ENCODE data around the gene MAK. TPM values are rescaled to one million over a fixed set of nuclear protein-coding genes. Genes with fewer than 3 reads are reported as not detected.

The MAK gene
- total RNA-seq, 2 experiments from 2014 or later, result 0.47 to 0.73 TPM

DNA sequence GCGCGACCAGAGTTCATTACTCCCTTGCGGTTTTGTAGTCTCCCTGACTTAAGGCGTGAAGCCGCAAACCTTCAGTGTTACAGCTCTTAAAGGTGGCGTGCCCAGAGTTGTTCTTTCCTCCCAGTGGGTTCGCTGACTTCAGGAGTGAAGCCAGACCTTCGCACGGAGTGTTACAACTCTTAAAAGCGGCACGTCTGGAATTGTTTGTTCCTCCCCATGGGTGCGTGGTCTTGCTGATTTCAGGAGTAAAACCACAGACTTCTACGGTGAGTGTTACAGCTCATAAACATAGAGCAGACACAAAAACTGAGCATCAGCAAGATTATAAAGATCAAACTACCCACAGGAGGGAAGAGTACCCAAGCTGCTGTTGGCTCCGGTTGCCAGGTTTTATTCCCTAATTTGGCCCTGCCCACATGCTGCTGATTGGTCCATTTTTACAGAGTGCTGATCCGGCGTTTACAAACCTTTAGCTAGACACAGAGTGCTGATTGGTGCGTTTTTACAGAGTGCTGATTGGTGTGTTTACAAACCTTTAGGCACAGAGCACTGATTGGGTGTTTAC, 105.1 kb downstream of the MAK start:
- Histone ChIP-seq H3K4me1 (ENCODE audit: insufficient read depth, low read length) (no peaks in the 10 kb centered on the region), H3K27ac (ENCODE audit: low read depth in 1 of 2, low read length in 2 of 2) (no peak overlapping the region), H3K27me3 (ENCODE audit: control insufficient read depth in 1 of 2, insufficient read depth in 2 of 2, low read length in 2 of 2) (no peaks in the 10 kb centered on the region), H3K36me3 (ENCODE audit: insufficient read depth, low read length) (peaks cover 18% of the 10 kb centered on the region), H3K4me3 (ENCODE audit: low read length) (no peak overlapping the region), H3K9me3 (ENCODE audit: control insufficient read depth in 1 of 2, insufficient read depth in 1 of 2, low read length in 2 of 2) (no peaks in the 10 kb centered on the region)
- intact Hi-C loops (cut with DNase I, micrococcal nuclease), result no loop called here
- H3K4me3 Mint-ChIP-seq, result no peak overlapping the region
- POLR2A ChIA-PET, result interaction anchor here (1.6 kb wide), 1 partner anchor 11 kb away, joined by 4 read pairs; no protein-coding TSS in a partner anchor
- CTCF ChIA-PET, result no interaction called here
- no peaks in the 10 kb centered on the region for H3K27me3 Mint-ChIP-seq
- no peaks in the 10 kb centered on the region for H3K9me3 Mint-ChIP-seq
- peaks cover 3% of the 10 kb centered on the region for H3K4me1 Mint-ChIP-seq (ENCODE audit: low read depth)
- DNase-seq (peak in 2 of 14 experiments; percentile 47 to 62), ATAC-seq (ENCODE audit: poor library complexity) (no peak)
- no peak overlapping the region for H3K27ac Mint-ChIP-seq
- peaks cover 41% of the 10 kb centered on the region for H3K36me3 Mint-ChIP-seq (ENCODE audit: low read depth)
- TF ChIP-seq, protein P1, sequence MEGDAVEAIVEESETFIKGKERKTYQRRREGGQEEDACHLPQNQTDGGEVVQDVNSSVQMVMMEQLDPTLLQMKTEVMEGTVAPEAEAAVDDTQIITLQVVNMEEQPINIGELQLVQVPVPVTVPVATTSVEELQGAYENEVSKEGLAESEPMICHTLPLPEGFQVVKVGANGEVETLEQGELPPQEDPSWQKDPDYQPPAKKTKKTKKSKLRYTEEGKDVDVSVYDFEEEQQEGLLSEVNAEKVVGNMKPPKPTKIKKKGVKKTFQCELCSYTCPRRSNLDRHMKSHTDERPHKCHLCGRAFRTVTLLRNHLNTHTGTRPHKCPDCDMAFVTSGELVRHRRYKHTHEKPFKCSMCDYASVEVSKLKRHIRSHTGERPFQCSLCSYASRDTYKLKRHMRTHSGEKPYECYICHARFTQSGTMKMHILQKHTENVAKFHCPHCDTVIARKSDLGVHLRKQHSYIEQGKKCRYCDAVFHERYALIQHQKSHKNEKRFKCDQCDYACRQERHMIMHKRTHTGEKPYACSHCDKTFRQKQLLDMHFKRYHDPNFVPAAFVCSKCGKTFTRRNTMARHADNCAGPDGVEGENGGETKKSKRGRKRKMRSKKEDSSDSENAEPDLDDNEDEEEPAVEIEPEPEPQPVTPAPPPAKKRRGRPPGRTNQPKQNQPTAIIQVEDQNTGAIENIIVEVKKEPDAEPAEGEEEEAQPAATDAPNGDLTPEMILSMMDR (IDR thresholded peaks at IDR 0.05), result no peak

DNA sequence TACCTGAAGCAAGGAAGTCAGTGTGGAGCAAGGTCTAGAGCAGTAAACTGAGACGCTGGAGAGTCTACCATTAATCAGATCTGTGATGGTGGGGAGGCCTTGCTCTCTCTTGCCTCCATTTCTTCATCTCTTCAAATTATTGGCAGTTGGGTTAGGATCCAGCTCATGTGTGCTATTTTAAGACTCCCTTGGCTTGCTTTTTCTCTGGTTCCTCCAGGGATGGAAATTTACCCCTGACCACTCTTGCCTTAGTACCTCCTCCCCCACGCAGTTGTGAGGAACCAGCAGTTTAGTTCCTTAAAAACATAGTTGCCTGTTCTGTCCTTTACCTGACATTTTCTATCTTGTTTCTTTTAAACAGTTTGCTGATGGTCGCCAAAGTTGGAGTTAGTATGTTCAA, 108.1 kb downstream of the MAK start:
- H3K36me3 Mint-ChIP-seq (ENCODE audit: low read depth), result peaks cover 66% of the 10 kb centered on the region
- no peak overlapping the region for H3K27ac ChIP-seq (ENCODE audit: low read depth in 1 of 2, low read length in 2 of 2)
- DNase-seq (no peak), ATAC-seq (ENCODE audit: poor library complexity) (no peak)
- H3K27me3 Mint-ChIP-seq, result no peaks in the 10 kb centered on the region
- H3K9me3 ChIP-seq (ENCODE audit: control insufficient read depth in 1 of 2, insufficient read depth in 1 of 2, low read length in 2 of 2), result no peaks in the 10 kb centered on the region
- H3K27ac Mint-ChIP-seq, result no peak overlapping the region
- peaks cover 18% of the 10 kb centered on the region for H3K36me3 ChIP-seq (ENCODE audit: insufficient read depth, low read length)
- no peaks in the 10 kb centered on the region for H3K9me3 Mint-ChIP-seq
- ChIA-PET CTCF (no interaction called here), POLR2A (no interaction called here)
- H3K4me1 ChIP-seq (ENCODE audit: insufficient read depth, low read length), result peaks cover 1% of the 10 kb centered on the region
- no peak overlapping the region for H3K4me3 ChIP-seq (ENCODE audit: low read length)
- no peak overlapping the region for H3K4me3 Mint-ChIP-seq
- TF ChIP-seq, protein P1 (IDR thresholded peaks at IDR 0.05), result no peak
- intact Hi-C loops (cut with DNase I, micrococcal nuclease), result no loop called here
- H3K27me3 ChIP-seq (ENCODE audit: control insufficient read depth in 1 of 2, insufficient read depth in 2 of 2, low read length in 2 of 2), result no peaks in the 10 kb centered on the region
- H3K4me1 Mint-ChIP-seq (ENCODE audit: low read depth), result peaks cover 14% of the 10 kb centered on the region

DNA sequence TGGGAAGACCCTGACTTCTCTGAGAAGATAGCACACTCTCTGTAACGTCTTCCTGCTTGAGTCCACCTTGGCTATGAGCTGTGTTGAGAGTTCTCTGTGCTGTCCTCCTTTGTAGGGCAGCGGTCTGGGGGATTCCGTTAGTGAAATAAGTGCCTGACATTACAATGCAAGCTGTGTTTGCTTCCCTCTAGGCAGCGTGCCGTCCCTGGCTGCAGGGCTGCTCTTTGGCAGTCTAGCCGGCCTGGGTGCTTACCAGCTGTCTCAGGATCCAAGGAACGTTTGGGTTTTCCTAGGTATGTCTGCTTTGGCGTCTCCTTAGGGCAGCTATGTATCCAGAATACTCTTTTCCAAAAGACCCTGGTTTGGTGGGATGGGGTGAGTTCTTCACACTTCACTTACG, 112.6 kb downstream of the MAK start:
- H3K9me3 Mint-ChIP-seq, result no peaks in the 10 kb centered on the region

More for the DNA sequence above, 112.6 kb downstream of the MAK start:
- Mint-ChIP-seq H3K4me1 (ENCODE audit: low read depth) (peaks cover 58% of the 10 kb centered on the region), H3K4me3 (peak overlapping the region; percentile 71), H3K27ac (peak overlapping the region; percentile 92), H3K36me3 (ENCODE audit: low read depth) (peaks cover 50% of the 10 kb centered on the region), H3K27me3 (no peaks in the 10 kb centered on the region)
- ChIA-PET CTCF (no interaction called here), POLR2A (interaction anchor here (1.2 kb wide), 1 partner anchor 21 kb away, joined by 3 read pairs; no protein-coding TSS in a partner anchor)
- Histone ChIP-seq H3K27ac (ENCODE audit: low read depth in 1 of 2, low read length in 2 of 2) (no peak overlapping the region), H3K4me1 (ENCODE audit: insufficient read depth, low read length) (peaks cover 30% of the 10 kb centered on the region), H3K4me3 (ENCODE audit: low read length) (no peak overlapping the region), H3K27me3 (ENCODE audit: control insufficient read depth in 1 of 2, insufficient read depth in 2 of 2, low read length in 2 of 2) (no peaks in the 10 kb centered on the region), H3K36me3 (ENCODE audit: insufficient read depth, low read length) (peaks cover 15% of the 10 kb centered on the region), H3K9me3 (ENCODE audit: control insufficient read depth in 1 of 2, insufficient read depth in 1 of 2, low read length in 2 of 2) (no peaks in the 10 kb centered on the region)
- ATAC-seq (ENCODE audit: poor library complexity), result no peak
- no peak for DNase-seq
- intact Hi-C loops (cut with DNase I, micrococcal nuclease), result no loop called here
- TF ChIP-seq, protein P1 (IDR thresholded peaks at IDR 0.05), result no peak
